ENCODE data around the gene SPIRE2.
"Not testable (repeated sequence)": the region's sequence is repeated elsewhere in the genome, so short reads cannot be mapped to it uniquely, and the experiment has no call there.

SPIRE2 gene

DNA sequence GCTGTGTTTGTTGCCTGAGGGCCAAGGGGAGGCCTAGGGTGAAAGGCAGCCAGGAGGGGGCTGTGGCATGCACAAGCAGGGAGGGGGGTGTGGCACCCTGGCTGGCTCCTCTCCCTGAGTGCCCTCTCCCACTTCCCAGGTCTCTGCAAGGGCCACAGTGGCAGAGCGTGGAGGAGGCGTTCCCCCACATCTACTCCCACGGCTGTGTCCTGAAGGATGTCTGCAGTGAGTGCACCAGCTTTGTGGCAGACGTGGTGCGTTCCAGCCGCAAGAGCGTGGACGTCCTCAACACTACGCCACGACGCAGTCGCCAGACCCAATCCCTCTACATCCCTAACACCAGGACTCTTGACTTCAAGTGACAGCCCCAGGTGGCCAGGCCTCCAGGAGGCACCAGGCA lies 41.6 kb downstream of the SPIRE2 start:
- no peak for DNase-seq (ENCODE audit: low spot score)

- no peak for DNase-seq (ENCODE audit: low spot score)
These were observed 42.2 kb downstream of the SPIRE2 start for GRCh38 chr16:89870440-89870839.

DNA sequence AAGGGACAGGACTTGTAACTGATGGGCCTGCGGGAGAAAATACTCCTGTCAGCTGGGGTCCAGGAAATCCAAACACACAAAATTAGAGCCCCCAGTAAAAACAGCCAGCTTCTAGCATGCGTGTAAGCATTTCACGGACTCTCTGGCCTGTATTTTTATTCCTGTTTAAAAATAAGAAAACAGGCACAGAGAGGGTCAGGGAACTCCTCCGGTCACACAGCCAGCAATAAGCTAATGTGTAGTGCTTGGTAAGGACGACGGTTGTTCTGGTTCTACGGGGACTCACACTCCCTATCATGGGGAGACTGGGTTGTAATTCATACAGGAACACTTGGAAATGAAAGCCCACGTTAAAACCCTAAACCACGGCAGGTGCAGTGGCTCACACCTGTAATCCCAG lies 43.6 kb downstream of the SPIRE2 start:
- DNase-seq (ENCODE audit: low spot score), result no peak

DNA sequence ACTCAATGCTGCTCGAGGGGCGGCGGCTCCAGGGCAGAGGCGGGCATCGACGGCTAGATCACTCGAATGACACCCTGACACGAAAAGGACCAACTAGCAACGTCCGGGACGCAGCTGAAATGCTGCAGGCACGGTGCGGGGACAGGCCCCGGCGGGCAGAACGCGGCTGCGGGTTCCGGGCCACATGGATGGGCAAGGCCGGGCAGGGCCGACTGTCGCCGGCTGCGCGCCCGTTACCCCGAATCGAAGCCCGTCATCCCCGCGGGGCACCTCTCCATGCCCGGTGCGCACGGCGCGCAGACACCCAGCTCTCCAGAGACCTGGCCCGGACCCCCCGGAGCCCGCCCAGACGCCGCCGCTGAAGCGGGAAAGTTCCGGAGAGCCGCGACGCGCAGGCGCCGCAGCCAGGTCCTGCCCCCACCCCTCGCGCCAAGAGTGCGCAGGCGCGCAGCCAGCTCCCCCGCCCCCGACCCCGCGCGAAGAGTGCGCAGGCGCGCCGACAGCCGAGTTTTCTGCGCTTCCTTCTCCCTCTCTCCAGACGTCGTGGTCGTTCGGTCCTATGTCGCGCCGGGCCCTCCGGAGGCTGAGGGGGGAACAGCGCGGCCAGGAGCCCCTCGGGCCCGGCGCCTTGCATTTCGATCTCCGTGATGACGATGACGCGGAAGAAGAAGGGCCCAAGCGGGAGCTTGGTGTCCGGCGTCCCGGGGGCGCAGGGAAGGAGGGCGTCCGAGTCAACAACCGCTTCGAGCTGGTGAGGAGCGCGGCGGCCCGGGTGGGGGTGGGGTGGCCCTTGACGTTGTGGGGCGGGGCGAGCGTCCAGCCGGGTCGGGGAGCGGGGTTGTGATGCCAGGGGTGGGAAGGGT lies 45.1 kb downstream of the SPIRE2 start, which contains the start of gene TCF25:
Gene TCF25 (plus strand): TSS at position 484 of the 863 bp plus-strand sequence. CDS start 76 bp downstream, at position 560.
- DNase-seq (ENCODE audit: low spot score), result peak; percentile 97

GRCh38 chr16:89873972-89874689 lies 45.9 kb downstream of the SPIRE2 start:
- peak; percentile 97 for DNase-seq (ENCODE audit: low spot score)

DNA sequence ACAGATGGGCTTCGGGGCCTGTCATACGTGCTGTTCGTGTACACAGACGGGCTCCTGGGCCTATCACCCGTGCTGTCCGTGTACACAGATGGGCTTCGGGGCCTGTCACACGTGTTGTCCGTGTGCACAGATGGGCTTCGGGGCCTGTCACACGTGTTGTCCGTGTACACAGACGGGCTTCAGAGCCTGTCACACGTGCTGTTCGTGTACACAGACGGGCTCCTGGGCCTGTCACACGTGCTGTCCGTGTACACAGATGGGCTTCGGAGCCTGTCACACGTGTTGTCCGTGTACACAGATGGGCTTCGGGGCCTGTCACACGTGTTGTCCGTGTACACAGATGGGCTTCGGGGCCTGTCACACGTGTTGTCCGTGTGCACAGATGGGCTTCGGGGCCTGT lies 50.8 kb downstream of the SPIRE2 start:
- DNase-seq (ENCODE audit: low spot score), result not testable (repeated sequence)

DNA sequence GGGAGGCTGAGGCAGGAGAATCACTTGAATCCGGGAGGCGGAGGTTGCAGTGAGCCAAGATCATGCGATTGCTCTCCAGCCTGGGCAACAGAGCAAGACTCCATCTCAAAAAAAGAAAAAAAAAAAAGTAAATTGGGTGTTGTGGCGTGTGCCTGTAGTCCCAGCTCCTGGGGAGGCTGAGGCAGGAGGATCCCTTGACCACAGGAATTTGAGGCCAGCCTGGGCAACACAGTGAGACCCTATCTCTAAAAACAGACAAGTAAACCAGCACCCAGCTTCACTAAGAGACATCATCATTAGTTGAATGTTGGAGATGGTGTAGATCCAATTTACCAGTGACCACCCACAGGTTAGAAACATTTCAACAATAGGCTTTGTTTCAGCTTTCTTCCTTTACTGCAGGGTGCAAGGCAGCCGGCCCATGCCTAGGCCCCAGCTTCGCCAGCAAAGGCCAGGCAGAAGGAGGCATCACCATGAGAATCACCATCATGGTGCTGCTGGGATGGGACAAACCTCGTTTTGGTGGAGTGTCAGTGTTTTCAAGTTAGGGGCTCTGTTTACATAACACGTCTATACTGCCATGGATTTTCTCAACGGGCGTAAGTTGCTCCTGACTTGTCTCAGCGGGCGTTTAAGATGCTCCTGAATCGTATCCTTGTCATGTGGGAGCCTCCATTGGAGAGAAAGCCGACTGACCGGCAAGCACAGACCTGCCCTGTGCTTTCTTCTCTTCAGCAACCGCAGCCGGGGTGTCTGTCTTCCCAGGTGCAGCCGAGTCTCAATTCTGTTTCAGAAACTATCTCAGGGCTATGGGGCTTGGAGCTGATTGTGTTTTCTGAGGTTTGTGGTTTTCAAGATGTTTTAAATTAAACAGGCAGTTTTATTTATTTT lies 52.4 kb downstream of the SPIRE2 start:
- no peak for DNase-seq (ENCODE audit: low spot score)

DNA sequence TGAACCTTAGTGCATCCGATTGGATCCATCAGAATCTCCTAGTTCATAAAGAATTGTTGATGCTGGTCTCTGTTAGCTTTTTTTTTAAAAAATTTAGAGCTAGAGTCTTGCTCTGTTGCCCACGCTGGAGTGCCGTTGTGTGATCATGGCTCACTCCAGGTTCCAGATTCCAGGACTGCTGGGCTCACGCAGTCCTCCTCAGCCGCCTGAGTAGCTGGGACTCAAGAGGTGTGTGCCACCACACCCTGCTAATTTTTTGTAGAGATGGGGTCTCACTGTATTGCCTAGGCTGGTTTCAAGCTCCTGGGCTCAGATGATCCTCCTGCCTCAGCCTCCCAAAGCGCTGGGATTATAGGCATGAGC lies 53.1 kb downstream of the SPIRE2 start:
- no peak for DNase-seq (ENCODE audit: low spot score)

DNA sequence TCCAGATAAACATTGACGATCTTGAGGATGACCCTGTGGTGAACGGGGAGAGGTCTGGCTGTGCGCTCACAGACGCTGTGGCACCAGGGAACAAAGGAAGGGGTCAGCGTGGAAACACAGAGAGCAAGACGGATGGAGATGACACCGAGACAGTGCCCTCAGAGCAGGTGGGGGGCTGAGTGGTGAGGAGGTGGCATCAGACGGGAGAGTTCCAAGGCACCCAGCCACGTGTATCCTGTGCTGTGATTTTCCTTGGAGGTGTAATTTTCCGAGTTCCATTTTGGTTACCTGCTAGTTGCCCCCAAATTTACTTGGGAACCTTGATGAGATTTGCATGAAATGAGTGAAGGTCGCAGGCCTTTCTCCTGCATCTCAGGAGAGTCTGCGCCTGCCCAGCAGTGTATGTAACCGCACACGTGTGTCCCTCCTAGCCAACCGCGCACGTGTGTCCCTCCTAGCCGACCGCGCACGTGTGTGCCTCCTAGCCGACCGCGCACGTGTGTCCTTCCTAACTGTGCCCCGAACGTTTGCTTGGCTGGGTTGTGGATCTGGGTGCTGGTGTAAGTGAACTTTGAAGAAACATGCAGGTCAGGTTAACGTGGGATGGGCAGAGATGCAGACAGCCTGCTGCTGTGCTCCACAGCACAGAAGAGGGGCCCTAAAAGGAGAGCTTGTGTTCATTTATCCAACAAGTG lies 55.2 kb downstream of the SPIRE2 start:
- no peak for DNase-seq (ENCODE audit: low spot score)

GRCh38 chr16:89884041-89884421 lies 55.8 kb downstream of the SPIRE2 start:
- no peak for DNase-seq (ENCODE audit: low spot score)

DNA sequence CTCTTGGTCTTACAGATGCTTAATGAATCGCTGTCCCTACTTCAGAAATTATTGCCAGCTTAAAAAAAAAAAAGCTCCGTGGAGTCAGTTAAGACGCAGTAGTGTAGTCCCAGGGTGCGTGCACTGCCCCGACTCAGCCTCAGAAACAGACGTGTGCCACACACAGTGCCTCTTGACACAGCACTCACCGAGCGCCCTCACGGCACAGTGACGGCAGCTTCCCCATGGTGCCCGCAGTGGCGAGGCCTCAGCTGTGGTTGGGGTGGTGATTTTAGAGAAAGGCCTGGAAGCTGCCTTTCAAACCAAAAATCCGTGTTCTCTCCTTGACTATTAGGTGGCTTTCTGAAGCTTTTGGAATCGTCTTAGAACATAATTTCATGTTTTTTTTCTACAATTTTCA lies 59.0 kb downstream of the SPIRE2 start:
- no peak for DNase-seq (ENCODE audit: low spot score)

DNA sequence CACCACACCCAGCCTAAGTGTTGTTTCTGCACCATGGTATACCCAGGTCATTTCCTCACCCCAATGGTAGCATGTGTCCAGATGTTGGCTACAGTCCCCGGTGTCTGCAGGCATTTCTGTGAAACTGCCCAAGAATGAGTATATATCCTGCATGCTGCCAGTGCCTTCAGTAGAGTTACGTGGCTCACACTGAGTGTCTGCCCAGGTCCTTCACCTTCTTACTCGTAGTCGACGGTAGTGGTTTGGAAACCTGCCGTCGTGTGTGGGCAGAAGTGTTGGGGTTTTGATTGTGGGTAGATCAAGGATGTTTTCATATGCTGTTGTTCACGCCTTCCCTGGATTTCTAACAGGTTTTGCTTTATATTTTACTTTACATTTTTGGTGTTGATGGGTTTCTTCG lies 61.9 kb downstream of the SPIRE2 start:
- no peak for DNase-seq (ENCODE audit: low spot score)

- DNase-seq (ENCODE audit: low spot score), result no peak
These were observed 62.8 kb downstream of the SPIRE2 start for GRCh38 chr16:89890886-89891657.

DNA sequence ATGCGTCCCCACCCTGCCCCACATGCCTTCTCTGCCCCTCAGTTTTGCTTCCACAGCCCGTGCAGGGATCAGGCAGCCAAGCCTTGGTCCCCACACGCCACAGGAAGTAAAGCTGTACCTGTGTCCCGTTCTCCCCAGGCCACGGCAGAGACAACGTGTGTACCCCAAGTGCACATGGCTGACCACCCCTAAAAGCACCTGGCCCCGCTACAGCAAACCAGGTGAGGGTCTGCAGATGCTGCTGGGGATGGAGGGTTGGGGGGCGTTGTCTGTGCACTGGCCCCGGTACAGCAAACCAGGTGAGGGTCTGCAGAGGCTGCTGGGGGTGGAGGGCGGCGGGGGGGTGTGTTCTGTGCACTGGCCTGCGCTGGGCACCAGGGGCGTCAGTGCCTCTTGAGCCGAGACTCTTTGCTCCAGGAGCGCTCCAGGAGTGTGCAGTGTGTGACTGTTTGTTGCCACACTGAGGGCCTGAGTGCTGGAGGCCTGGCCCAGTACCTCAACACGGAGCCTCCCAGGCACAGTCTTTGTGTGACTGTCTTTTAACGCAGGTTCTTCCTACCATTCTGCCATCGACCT lies 63.9 kb downstream of the SPIRE2 start:
- DNase-seq (ENCODE audit: low spot score), result no peak

DNA sequence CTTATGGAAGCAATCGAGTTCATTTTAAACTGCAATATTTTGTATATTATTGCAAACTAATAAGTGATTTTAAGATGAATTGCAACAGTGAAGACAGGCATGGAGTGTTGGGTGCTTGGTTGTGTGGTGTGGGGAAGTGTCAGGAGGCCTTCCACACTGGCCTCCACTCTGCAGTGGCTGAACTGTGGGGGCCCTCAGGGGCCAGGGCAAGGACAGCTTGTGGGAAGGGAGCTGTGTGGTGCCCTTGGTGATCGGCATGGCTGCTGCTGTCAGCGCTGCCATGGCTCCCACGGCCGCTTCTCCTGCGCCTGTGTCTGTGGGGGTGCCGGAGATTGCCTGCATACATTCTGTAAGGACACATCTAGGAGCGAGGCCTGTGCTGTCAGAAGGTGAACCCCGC lies 64.4 kb downstream of the SPIRE2 start:
- DNase-seq (ENCODE audit: low spot score), result no peak

GRCh38 chr16:89893642-89894548 lies 65.6 kb downstream of the SPIRE2 start:
- no peak for DNase-seq (ENCODE audit: low spot score)

- DNase-seq (ENCODE audit: low spot score), result no peak
These were observed 67.4 kb downstream of the SPIRE2 start for GRCh38 chr16:89895482-89896250.

- DNase-seq (ENCODE audit: low spot score), result no peak
These were observed 68.9 kb downstream of the SPIRE2 start for GRCh38 chr16:89897204-89897603.
